IMR-90 (cell line): ENCODE measurements around the gene TCTA. TPM values are rescaled to one million over a fixed set of nuclear protein-coding genes. Genes with fewer than 3 reads are reported as not detected.
"Not testable (repeated sequence)": the region's sequence is repeated elsewhere in the genome, so short reads cannot be mapped to it uniquely, and the experiment has no call there.

Experiments
- ATAC-seq: fragments of 200-7000 bp; cut with Tn5 transposase; 2 replicates; pipeline ENCODE4 v1.9.1; 2020; ENCODE audit warnings: low read depth, mild to moderate bottlenecking, moderate library complexity
- BruUV-seq: library from RNA; stranded (reverse); fragments of 400-500 nt; replicated peaks from 2 replicates; lab custom pipeline; 2021; lab: Mats Ljungman, UMichigan
- CTCF ChIA-PET: fragments of 300-600 bp; formaldehyde crosslinking; extraction: SDS; loops from one replicate; lab custom pipeline; 2021; ENCODE audit warnings: antibody characterized with exemption; lab: Yijun Ruan, JAX
- POLR2A ChIA-PET: fragments of 300-600 bp; sonication (Branson Sonifier 250); formaldehyde crosslinking; loops from one replicate; lab custom pipeline; 2022; ENCODE audit warnings: antibody characterized with exemption; ENCODE audit not compliant: unreplicated experiment; lab: Charles Lee
- DNase-seq: peaks from one replicate; pipeline ENCODE4 v3.0.0; 2013
- H2AFZ ChIP-seq: replicated peaks from 2 replicates; pipeline ENCODE3; 2013; ENCODE audit warnings: low read length, mild to moderate bottlenecking; ENCODE audit not compliant: poor library complexity
- H2AK5ac ChIP-seq: 2 replicates; pipeline ENCODE4 v1.6.1; 2013; ENCODE audit warnings: low read depth, low read length, inconsistent platforms
- H2AK9ac ChIP-seq: replicated peaks from 2 replicates; pipeline ENCODE3; 2013; ENCODE audit warnings: mild to moderate bottlenecking, low read depth, low read length, moderate library complexity; ENCODE audit not compliant: poor library complexity
- H2BK120ac ChIP-seq: 2 replicates; pipeline ENCODE4 v1.6.1; 2013; ENCODE audit warnings: low read depth, low read length, inconsistent platforms
- H2BK15ac ChIP-seq: 3 replicates; pipeline ENCODE4 v1.6.1; 2013; ENCODE audit warnings: low read depth, low read length, inconsistent platforms
- H2BK20ac ChIP-seq: 2 replicates; pipeline ENCODE4 v1.6.1; 2013; ENCODE audit warnings: low read depth, mild to moderate bottlenecking, inconsistent platforms, low read length, moderate library complexity
- H2BK5ac ChIP-seq: 2 replicates; pipeline ENCODE4 v1.6.1; 2013; ENCODE audit warnings: mild to moderate bottlenecking, low read depth, low read length, inconsistent platforms; ENCODE audit not compliant: poor library complexity, severe bottlenecking
- H3K14ac ChIP-seq: replicated peaks from 2 replicates; pipeline ENCODE4 v1.6.1; 2013; ENCODE audit warnings: low read depth, low read length, inconsistent platforms
- H3K18ac ChIP-seq: 2 replicates; pipeline ENCODE4 v1.6.1; 2013; ENCODE audit warnings: low read depth, low read length, control low read depth
- H3K23ac ChIP-seq: 2 replicates; pipeline ENCODE4 v1.6.1; 2013; ENCODE audit warnings: low read depth, low read length, inconsistent platforms
- H3K27ac ChIP-seq: 2 replicates; pipeline ENCODE4 v1.5.1; 2013; ENCODE audit warnings: mild to moderate bottlenecking, control low read depth, low read length; ENCODE audit not compliant: insufficient read depth
- H3K27me3 ChIP-seq: 2 replicates; pipeline ENCODE4 v1.6.1; 2013; ENCODE audit warnings: low read length; ENCODE audit not compliant: control insufficient read depth, insufficient read depth
- H3K36me3 ChIP-seq: 2 replicates; pipeline ENCODE4 v1.6.1; 2013; ENCODE audit warnings: low read length, mixed read lengths; ENCODE audit not compliant: control insufficient read depth, insufficient read depth
- H3K4ac ChIP-seq: 2 replicates; pipeline ENCODE4 v1.6.1; 2013; ENCODE audit warnings: low read depth, low read length, inconsistent platforms
- H3K4me1 ChIP-seq: 2 replicates; pipeline ENCODE4 v1.6.1; 2013; ENCODE audit warnings: low read length, mixed read lengths; ENCODE audit not compliant: control insufficient read depth, insufficient read depth
- H3K4me2 ChIP-seq: 2 replicates; pipeline ENCODE4 v1.6.1; 2013; ENCODE audit warnings: low read depth, mild to moderate bottlenecking, control low read depth, low read length, moderate library complexity
- H3K4me3 ChIP-seq: 2 replicates; pipeline ENCODE4 v1.5.1; 2013; ENCODE audit warnings: low read depth, mild to moderate bottlenecking, control low read depth, low read length, moderate library complexity; ENCODE audit not compliant: insufficient read depth
- H3K56ac ChIP-seq: 2 replicates; pipeline ENCODE4 v1.6.1; 2013; ENCODE audit warnings: low read length, inconsistent platforms; ENCODE audit not compliant: insufficient read depth; ENCODE audit errors: extremely low read depth
- H3K79me1 ChIP-seq, 2 experiments: 2 replicates each; pipeline ENCODE4 v1.6.1; 2013; ENCODE audit warnings: low read length in 2 of 2, inconsistent platforms in 1 of 2, low read depth in 1 of 2
- H3K9ac ChIP-seq: 2 replicates; pipeline ENCODE4 v1.6.1; 2013; ENCODE audit warnings: low read depth, low read length, control low read depth
- H3K9me1 ChIP-seq: 2 replicates; pipeline ENCODE4 v1.6.1; 2013; ENCODE audit warnings: low read length, inconsistent platforms; ENCODE audit not compliant: insufficient read depth
- H3K9me3 ChIP-seq: 2 replicates; pipeline ENCODE4 v1.6.1; 2013; ENCODE audit warnings: low read length; ENCODE audit not compliant: control insufficient read depth, insufficient read depth
- H4K20me1 ChIP-seq: 2 replicates; pipeline ENCODE4 v1.6.1; 2013; ENCODE audit warnings: low read length, inconsistent platforms; ENCODE audit not compliant: insufficient read depth
- H4K5ac ChIP-seq: 2 replicates; pipeline ENCODE4 v1.6.1; 2013; ENCODE audit warnings: mild to moderate bottlenecking, low read depth, low read length, control low read depth
- H4K8ac ChIP-seq, 2 experiments: 2 replicates each; pipeline ENCODE4 v1.6.1; 2013; ENCODE audit warnings: low read depth in 2 of 2, low read length in 2 of 2, control low read depth in 1 of 2, inconsistent platforms in 1 of 2
- H4K91ac ChIP-seq: 2 replicates; pipeline ENCODE4 v1.6.1; 2013; ENCODE audit warnings: low read depth, low read length, inconsistent platforms; ENCODE audit not compliant: insufficient read depth
- BHLHE40 ChIP-seq: fragments of 150-350 bp; IDR thresholded peaks from 2 replicates; pipeline ENCODE4 v1.6.1; 2016; ENCODE audit warnings: mild to moderate bottlenecking, low read depth, low read length
- CEBPB ChIP-seq: IDR thresholded peaks from 2 replicates; pipeline ENCODE4 v1.6.1; 2012; ENCODE audit warnings: low read depth, low read length, improper control_type of control experiment
- CHD1 ChIP-seq: IDR thresholded peaks from 2 replicates; pipeline ENCODE4 v1.6.1; 2012; ENCODE audit warnings: low read depth, low read length, improper control_type of control experiment
- FOS ChIP-seq: fragments of 150-350 bp; IDR thresholded peaks from 2 replicates; pipeline ENCODE4 v1.6.1; 2016; ENCODE audit warnings: low read depth, low read length
- RFX5 ChIP-seq: IDR thresholded peaks from 2 replicates; pipeline ENCODE4 v1.8.0; 2012; ENCODE audit warnings: low read depth, mild to moderate bottlenecking, low read length, moderate library complexity
- WGBS, 2 experiments: methylation state at CpG; one replicate each; pipeline versions ENCODE4 v1.1.5 to v1.1.7; 2013; ENCODE audit warnings: missing lambda C conversion rate in 2 of 2; ENCODE audit not compliant: insufficient read length in 1 of 2; ENCODE audit errors: extremely low coverage in 2 of 2; 5-methylcytosine and 5-hydroxymethylcytosine counted together
- dilution Hi-C: fragments of 300-500 bp; cut with HindIII; formaldehyde crosslinking; loops from one replicate; pipeline ENCODE4 v1.14.3; 2018; ENCODE audit warnings: low sequenced_read_pairs; ENCODE audit not compliant: unreplicated experiment
- in situ Hi-C: fragments of 300-500 bp; cut with MboI; formaldehyde crosslinking; loops from 3 replicates; pipeline ENCODE4 v1.14.3; 2019; ENCODE audit warnings: low sequenced_read_pairs, inconsistent platforms, mixed read lengths
- intact Hi-C: fragments of 100-400 bp; cut with micrococcal nuclease; formaldehyde crosslinking; loops from 2 replicates; pipeline ENCODE4 v1.10.0; 2022
- polyA plus RNA-seq, 3 experiments: library from polyadenylated mRNA; depleted of rRNA; stranded (reverse); fragments of >200 nt; gene quantifications; 2 replicates each; pipeline ENCODE4 v1.2.3, GENCODE V29; 2012; ENCODE audit warnings: low replicate concordance in 1 of 3
- total RNA-seq: library from RNA; depleted of rRNA; stranded (reverse); fragments of >200 nt; gene quantifications from 2 replicates; pipeline ENCODE4 v1.2.3, GENCODE V29; 2012
- TF ChIP-seq, protein P1 (sequence below): conservative IDR thresholded peaks from 2 replicates; pipeline ENCODE4 v1.5.1; 2012; ENCODE audit warnings: mild to moderate bottlenecking, low read depth, low read length, improper control_type of control experiment
- TF ChIP-seq, protein P2 (sequence below): fragments of 150-350 bp; IDR thresholded peaks from 2 replicates; pipeline ENCODE4 v1.6.1; 2017; ENCODE audit warnings: mild to moderate bottlenecking, antibody characterized with exemption, low read length, low read depth

TCTA gene
- total and polyA plus RNA-seq, 2 of the 4 experiments (the other 2 are of a cell fraction), result 15.1 to 46.6 TPM

DNA sequence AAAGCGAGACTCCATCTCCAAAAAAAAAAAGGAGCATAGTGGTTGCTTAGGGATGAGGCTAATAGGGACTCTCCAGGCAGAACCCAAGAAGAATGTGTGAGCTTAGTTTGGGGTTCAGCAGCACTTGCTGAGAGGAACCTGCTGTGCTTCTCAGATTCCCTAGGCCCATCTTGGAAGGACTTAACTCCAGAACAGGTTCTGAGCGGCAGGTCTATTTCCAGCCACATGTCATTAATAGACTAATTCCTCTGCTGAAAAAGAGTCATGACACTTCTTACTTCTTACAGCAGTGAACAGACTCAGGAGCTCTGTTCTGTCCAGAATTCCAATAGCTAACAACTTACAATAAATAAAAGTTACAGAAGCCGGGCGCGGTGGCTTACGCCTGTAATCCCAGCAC lies 22.9 kb upstream of the TCTA start:
- no peak overlapping the region for H2BK120ac ChIP-seq
- BruUV-seq, result no TSS peak
- no peak overlapping the region for H2BK20ac ChIP-seq
- H3K14ac ChIP-seq, result no peak overlapping the region
- peaks cover 10% of the 10 kb centered on the region for H3K36me3 ChIP-seq
- H2AK9ac ChIP-seq, result no peak overlapping the region
- intact Hi-C loops, result no loop called here
- DNase-seq (no peak), ATAC-seq (no peak)
- no peak overlapping the region for H2BK15ac ChIP-seq
- H3K9me3 ChIP-seq, result no peaks in the 10 kb centered on the region
- no peak overlapping the region for H3K4me3 ChIP-seq
- H2AFZ ChIP-seq, result no peak overlapping the region
- H3K4me1 ChIP-seq, result peaks cover 7% of the 10 kb centered on the region
- H3K4ac ChIP-seq, result no peak overlapping the region
- peaks cover 21% of the 10 kb centered on the region for H3K9me1 ChIP-seq
- no peak overlapping the region for H4K91ac ChIP-seq
- ChIA-PET CTCF (no interaction called here), POLR2A (no interaction called here)
- dilution Hi-C loops, result no loop called here
- no peak overlapping the region for H3K27ac ChIP-seq
- no peak overlapping the region for H4K5ac ChIP-seq
- H3K9ac ChIP-seq, result no peak overlapping the region
- no peak overlapping the region for H3K23ac ChIP-seq
- H4K20me1 ChIP-seq, result peaks cover 95% of the 10 kb centered on the region
- peaks cover 0 to 44% of the 10 kb centered on the region in 2 experiments; a peak in 2 of 4 replicates for H3K79me1 ChIP-seq
- no peak overlapping the region for H3K18ac ChIP-seq
- H3K27me3 ChIP-seq, result no peaks in the 10 kb centered on the region
- TF ChIP-seq CEBPB (no peak), CHD1 (no peak), BHLHE40 (no peak), RFX5 (no peak), FOS (no peak)
- TF ChIP-seq, protein P1, sequence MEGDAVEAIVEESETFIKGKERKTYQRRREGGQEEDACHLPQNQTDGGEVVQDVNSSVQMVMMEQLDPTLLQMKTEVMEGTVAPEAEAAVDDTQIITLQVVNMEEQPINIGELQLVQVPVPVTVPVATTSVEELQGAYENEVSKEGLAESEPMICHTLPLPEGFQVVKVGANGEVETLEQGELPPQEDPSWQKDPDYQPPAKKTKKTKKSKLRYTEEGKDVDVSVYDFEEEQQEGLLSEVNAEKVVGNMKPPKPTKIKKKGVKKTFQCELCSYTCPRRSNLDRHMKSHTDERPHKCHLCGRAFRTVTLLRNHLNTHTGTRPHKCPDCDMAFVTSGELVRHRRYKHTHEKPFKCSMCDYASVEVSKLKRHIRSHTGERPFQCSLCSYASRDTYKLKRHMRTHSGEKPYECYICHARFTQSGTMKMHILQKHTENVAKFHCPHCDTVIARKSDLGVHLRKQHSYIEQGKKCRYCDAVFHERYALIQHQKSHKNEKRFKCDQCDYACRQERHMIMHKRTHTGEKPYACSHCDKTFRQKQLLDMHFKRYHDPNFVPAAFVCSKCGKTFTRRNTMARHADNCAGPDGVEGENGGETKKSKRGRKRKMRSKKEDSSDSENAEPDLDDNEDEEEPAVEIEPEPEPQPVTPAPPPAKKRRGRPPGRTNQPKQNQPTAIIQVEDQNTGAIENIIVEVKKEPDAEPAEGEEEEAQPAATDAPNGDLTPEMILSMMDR, result no peak
- TF ChIP-seq, protein P2, sequence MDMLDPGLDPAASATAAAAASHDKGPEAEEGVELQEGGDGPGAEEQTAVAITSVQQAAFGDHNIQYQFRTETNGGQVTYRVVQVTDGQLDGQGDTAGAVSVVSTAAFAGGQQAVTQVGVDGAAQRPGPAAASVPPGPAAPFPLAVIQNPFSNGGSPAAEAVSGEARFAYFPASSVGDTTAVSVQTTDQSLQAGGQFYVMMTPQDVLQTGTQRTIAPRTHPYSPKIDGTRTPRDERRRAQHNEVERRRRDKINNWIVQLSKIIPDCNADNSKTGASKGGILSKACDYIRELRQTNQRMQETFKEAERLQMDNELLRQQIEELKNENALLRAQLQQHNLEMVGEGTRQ, result no peak
- no peak overlapping the region for H3K4me2 ChIP-seq
- no peak overlapping the region for H2BK5ac ChIP-seq
- no peak overlapping the region for H3K56ac ChIP-seq
- in situ Hi-C loops, result no loop called here
- H4K8ac ChIP-seq, result no peak overlapping the region
- no peak overlapping the region for H2AK5ac ChIP-seq
- WGBS, 2 experiments, result no CpG with 5 or more reads among the region's 6 CpGs

DNA sequence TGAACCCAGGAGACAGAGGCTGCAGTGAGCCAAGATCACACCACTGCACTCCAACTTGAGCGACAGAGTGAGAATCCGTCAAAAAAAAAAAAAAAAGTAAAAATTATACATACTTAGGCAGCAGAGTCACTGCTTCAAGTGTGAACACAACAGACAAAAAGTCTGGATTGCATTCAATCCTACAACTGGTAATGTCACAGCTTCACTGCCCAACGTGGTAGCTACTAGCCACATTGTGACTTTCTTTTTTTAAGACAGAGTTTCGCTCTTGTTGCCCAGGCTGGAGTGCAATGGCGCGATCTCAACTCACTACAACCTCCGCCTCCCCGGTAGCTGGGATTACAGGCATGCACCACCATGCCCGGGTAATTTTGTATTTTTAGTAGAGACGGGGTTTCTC lies 20.9 kb upstream of the TCTA start:
- H3K79me1 ChIP-seq, result peaks cover 0 to 46% of the 10 kb centered on the region in 2 experiments; a peak in 2 of 4 replicates
- H2BK5ac ChIP-seq, CTCF ChIA-PET, H3K9me3 ChIP-seq, H2AFZ ChIP-seq, H3K4me2 ChIP-seq, H3K14ac ChIP-seq, ATAC-seq, H2AK5ac ChIP-seq, POLR2A ChIA-PET, H2BK15ac ChIP-seq, intact Hi-C loops, H3K4me1 ChIP-seq, H3K27ac ChIP-seq, DNase-seq, H3K18ac ChIP-seq, dilution Hi-C loops, H3K9ac ChIP-seq, H3K4ac ChIP-seq, H3K23ac ChIP-seq, H4K8ac ChIP-seq, H4K91ac ChIP-seq, H2BK120ac ChIP-seq, H3K56ac ChIP-seq, H2AK9ac ChIP-seq, H3K4me3 ChIP-seq, H2BK20ac ChIP-seq, H3K27me3 ChIP-seq, BruUV-seq, H4K5ac ChIP-seq, in situ Hi-C loops: not testable (repeated sequence)
- peaks cover 94% of the 10 kb centered on the region for H4K20me1 ChIP-seq
- peaks cover 21% of the 10 kb centered on the region for H3K9me1 ChIP-seq
- WGBS, 2 experiments, result 80% methylated on average over 1 of the region's 10 CpGs; no CpG with 5 or more reads in 1 of the 2 experiments
- H3K36me3 ChIP-seq, result peaks cover 16% of the 10 kb centered on the region
